LNCaP clone FGC (cell line): ENCODE data around the gene ACR.

ENCODE experiments used
- DNase-seq: peaks from one replicate; pipeline ENCODE4 v3.0.0-alpha.2; 2011; ENCODE audit warnings: low read depth
- H3K4me3 ChIP-seq: 2 replicates; pipeline ENCODE4 v1.5.1; 2011; ENCODE audit warnings: mild to moderate bottlenecking, low read depth, low read length, control low read depth
- TF ChIP-seq, protein P1 (sequence below): IDR thresholded peaks from 2 replicates; pipeline ENCODE4 v1.5.1; 2012; ENCODE audit warnings: mild to moderate bottlenecking; ENCODE audit not compliant: control insufficient read depth, insufficient read depth; ENCODE audit errors: extremely low read depth

Gene ACR

DNA sequence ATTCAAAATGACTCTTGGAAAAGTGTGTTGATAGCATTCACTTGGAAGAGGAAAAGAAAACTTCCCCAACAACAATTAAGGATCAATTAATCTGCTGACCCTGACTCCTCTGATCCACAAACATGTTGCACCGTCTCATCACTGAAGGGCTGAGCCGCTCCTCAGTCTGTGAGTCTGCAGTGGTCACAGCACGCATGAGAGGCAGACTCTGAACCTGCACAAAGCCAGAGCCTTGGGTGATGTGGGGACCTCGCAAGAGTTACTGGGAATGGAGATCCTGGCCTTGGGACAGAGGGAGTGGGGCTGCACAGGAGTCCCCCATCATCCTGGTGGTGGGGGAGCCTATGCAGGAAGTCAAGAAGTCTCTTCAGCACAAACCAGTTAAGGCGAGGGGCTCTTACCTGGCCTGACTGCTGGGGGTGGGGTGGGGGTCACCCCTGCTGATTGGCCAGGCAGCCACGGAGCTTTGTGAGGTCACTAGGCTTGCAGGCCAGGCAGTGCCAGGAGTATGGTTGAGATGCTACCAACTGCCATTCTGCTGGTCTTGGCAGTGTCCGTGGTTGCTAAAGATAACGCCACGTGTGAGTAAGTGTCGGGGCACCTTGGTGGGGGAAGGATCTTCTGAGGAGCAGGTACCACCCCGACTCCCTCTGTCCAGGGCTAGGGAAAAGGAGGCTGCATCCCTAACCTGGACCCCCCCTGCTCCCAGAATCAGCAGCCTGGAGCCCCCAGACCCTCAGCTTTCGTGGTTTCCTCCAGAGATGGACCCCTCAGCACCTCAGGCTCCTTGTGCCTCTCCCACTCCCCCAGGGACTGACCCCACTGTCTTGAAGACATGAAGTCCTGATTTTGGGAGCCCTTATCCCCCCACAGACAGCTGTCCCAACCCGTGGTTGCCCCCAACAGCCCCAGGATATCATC, at the start of gene ACR:
Gene ACR, plus strand, starts transcription at position 477 of the 921 bp plus-strand sequence. Its CDS starts 32 bp downstream, at position 509.
- no peak within 1 kb of the TSS for H3K4me3 ChIP-seq
- DNase-seq: no peak
- TF ChIP-seq, protein P1, sequence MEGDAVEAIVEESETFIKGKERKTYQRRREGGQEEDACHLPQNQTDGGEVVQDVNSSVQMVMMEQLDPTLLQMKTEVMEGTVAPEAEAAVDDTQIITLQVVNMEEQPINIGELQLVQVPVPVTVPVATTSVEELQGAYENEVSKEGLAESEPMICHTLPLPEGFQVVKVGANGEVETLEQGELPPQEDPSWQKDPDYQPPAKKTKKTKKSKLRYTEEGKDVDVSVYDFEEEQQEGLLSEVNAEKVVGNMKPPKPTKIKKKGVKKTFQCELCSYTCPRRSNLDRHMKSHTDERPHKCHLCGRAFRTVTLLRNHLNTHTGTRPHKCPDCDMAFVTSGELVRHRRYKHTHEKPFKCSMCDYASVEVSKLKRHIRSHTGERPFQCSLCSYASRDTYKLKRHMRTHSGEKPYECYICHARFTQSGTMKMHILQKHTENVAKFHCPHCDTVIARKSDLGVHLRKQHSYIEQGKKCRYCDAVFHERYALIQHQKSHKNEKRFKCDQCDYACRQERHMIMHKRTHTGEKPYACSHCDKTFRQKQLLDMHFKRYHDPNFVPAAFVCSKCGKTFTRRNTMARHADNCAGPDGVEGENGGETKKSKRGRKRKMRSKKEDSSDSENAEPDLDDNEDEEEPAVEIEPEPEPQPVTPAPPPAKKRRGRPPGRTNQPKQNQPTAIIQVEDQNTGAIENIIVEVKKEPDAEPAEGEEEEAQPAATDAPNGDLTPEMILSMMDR: no peak

DNA sequence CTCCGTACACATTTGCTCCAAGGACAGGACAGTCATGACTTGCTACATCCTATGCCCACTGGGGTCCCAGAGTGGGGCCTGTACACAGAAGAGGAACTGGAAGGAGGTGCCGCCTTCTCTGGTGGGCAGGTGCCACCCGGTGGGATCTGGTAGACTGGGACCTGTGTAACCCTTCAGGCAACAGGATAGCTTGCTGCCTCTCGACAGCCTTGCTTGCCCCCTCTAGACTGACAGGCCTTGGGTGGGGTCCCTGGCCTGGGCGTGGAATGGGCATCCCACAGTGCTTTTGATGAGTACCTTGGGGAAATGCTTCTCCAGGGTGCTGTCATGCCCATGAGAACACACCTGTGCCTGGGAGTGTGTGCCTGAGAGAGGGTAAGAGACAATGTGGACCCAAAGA, 49.6 kb upstream of the ACR start:
- TF ChIP-seq, protein P1: no peak
- H3K4me3 ChIP-seq: no peak overlapping the region
- no peak for DNase-seq

DNA sequence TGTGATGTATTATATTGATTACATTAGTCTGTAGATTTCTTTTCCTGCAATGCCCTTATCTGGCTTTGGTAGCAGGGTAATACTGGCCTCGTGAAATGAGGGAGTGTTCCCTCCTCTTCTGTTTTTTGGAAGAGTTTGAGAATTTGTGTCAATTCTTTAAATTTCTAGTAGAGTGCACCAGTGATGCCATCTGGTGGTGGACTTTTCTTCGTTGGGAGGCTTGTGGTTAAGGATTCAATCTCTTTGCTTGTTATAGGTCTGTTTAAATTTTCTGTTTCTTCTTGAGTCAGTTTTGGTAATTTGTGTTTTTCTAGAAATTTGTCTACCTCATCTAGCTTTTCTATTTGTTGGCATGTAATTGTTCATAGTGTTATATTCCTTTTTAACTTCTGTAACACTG, 46.5 kb upstream of the ACR start:
- no peak for DNase-seq
- TF ChIP-seq, protein P1: peak; percentile 20; the same call in 1 of the 2 replicates

DNA sequence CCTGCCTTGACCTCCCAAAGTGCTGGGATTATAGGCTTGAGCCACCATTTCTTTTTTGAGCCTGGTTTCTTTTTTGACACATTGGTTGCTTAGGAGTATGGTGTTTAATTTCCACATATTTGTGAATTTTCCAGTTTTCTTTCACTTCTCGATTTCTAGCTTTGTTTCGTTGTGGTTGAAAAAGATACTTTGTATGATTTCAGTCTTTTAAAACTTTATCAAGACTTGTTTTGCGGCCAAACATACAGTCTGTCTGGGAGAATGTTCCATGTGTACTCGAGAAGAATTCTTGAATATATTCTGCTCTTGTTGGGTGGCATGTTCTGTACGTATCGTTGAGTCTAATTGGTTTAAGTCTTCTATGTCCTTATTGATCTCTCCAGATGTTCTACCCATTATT, 44.5 kb upstream of the ACR start:
- DNase-seq: no peak

More for the DNA sequence above, 46.5 kb upstream of the ACR start:
- H3K4me3 ChIP-seq: no peak overlapping the region

DNA sequence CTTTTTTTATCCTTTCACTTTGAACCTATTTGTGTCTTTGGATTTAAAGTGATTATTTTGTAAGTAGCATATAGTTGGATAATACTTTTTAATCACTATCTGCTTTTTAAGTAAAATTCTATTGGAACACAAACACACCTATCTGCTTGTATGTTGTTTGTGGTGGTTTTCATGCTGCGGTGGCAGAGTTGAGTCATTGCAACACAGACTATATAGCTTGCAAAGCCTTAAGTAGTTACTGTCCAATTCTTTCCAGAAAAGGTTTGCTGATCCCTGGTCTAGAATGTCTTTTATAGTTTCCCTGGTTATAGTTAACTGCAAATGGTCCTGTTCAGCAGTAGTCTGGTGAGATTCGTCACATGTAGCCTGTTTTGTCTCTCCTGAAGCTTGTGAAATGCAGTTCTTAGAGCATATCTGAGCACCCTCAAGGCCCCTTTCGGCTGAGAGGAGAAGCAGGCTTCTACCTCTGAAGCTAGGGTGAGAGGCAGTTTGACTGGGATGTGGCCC, 43.9 kb upstream of the ACR start:
- TF ChIP-seq, protein P1: no peak
- no peak for DNase-seq
- no peak overlapping the region for H3K4me3 ChIP-seq

More for the DNA sequence above, 44.5 kb upstream of the ACR start:
- H3K4me3 ChIP-seq: no peak overlapping the region
- TF ChIP-seq, protein P1: no peak

DNA sequence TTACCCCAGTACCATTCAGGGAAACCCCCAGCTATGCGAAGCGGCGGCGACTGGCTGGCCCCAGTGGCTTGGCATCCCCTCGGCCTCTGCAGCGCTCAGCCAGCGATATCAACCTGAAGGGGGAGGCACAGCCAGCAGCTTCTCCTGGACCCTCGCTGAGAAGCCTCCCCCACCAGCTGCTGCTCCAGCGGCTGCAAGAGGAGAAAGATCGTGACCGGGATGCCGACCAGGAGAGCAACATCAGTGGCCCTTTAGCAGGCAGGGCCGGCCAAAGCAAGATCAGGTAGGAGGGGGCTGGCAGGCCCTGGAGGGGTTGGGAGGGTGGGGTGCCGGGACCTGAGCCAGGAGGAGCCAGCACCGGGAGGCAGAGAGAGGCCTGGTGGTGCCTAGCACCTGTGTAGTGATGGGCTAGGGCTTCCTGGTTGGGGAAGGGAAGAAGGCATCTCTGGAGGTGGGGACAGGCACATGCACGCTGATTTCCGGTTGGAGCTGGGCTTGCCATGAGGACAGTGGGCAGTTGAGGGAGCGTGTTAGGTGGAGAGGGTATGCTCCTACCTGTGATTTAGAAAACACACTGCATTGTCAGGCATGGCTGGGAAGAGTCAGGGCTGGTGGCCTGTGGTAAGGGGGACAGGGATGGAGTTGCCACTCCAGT, 43.1 kb upstream of the ACR start:
- no peak for DNase-seq
- TF ChIP-seq, protein P1: no peak
- H3K4me3 ChIP-seq: no peak overlapping the region
